HG02798 (cell line): ENCODE results near the gene SLC35F1.
"Not testable (repeated sequence)": the region's sequence is repeated elsewhere in the genome, so short reads cannot be mapped to it uniquely, and the experiment has no call there.

Experiments
- ATAC-seq: cut with Tn5 transposase; IDR thresholded peaks from one replicate; pipeline ENCODE4 v1.9.1; 2021; ENCODE audit warnings: mild to moderate bottlenecking; ENCODE audit not compliant: unreplicated experiment, poor library complexity

Gene SLC35F1

DNA sequence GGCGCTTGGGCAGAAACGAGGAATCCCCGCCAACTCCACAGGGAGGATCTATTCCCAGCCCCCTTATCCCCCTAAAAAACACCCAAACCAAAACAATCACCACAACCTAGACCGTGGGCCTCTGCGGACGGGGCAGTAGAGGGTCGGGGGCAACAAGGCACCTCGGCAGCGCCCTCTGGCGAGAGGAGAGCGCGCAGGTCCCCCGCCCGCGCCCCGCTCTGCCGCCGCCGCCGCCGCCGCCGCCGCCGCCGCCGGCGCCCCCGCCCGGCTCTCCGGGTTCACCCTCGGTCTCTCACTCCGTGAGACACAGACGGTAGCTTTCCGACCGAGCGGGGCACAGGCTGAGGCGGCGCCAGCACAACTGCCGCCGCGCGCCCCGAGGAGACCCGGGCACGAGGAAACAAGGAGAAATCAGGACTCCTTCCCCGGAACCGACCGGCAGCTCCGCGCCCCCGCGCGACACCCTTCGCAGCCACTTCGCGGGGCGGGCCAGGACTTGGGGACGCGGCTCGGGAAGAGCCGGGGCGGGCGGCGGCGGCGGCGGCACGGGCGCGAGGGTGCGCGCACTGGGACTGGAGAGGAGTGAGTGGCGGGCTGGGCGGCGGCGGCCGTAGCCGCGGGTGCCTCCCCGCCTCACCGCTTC lies at the start of gene SLC35F1:
TSS of gene SLC35F1 (plus strand) at position 307 of the 643 bp plus-strand sequence.
- peak; percentile 70 for ATAC-seq

DNA sequence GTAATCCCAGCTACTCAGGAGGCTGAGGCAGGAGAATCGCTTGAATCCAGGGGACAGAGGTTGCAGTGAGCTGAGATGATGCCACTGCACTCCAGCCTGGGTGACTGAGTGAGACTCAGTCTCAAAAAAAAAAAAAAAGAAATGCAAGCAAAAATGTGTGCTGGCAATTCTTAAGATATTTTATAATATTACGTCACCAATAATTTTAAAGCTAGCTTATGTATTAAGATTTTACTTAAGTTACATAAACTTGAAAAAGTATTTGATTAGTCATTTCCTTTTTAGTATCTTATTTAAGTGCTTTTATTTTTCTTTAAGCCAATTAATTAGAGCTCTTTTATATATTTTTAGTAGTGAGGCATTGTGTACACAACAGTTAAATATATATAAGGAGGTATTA lies 48.5 kb upstream of the SLC35F1 start:
- not testable (repeated sequence) for ATAC-seq

GRCh38 chr6:117861545-117861944 lies 45.5 kb upstream of the SLC35F1 start:
- ATAC-seq = no peak

DNA sequence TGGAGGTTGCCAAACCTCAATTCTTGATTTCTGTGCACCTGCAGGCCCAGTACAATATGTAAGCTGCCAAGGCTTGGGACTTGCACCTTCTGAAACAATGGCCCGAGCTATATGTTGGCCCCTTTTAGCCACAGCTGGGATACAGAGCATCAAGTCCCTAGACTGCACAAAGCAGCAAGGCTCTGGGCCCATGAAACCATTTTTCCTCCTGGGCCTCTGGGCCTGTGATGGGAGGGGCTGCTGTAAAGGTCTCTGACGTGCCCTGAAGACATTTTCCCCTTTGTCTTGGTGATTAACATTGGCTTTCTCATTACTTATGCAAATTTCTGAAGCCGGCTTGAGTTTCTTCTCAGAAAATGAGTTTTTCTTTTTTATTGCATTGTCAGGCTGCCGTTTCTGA lies 40.5 kb upstream of the SLC35F1 start:
- no peak for ATAC-seq

GRCh38 chr6:117870486-117871242 lies 36.4 kb upstream of the SLC35F1 start:
- peak; percentile 81 for ATAC-seq

GRCh38 chr6:117880824-117881223 lies 26.2 kb upstream of the SLC35F1 start:
- no peak for ATAC-seq

DNA sequence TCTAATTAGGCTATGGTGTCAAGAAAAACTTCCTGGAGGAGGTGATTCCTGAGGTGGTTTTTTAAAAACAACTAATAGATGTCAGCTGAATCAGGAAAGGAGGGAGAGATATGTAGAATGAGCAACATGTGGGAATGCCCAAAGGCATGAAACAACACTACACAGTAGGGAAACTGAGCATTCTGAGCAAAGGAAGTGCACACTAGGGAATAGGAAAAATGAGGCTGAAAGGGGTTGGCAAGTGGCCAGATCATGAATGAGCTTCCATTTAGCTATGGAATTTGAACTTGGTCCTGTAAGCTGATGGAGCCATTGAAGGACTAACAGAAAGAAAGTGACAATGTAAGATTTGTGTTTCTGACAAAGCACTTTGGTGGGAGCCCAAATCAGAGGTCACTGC lies 16.9 kb upstream of the SLC35F1 start:
- ATAC-seq = no peak

DNA sequence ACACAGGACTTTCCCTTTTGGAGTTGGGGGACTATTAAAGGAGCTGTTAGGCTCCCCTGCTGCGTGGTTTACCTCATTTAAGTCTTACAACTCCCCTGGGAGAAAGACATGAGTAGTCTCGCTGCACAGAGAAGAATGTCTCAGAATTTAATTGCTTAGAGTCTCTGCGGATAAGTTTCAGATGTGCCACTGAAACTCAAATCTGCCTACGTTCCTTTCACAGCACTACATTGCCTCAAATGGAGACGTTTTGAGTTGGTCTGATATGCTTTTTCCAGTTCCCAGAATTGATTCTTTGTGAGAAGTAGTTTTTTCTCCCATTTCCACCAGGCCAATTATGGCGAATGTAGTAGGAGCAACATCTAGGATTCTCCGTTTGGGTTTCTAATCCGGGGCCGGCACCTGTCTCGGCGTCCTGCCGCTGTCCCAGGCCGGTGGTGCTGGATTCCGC lies 532 bp upstream of the SLC35F1 start:
- peak; percentile 63 for ATAC-seq

DNA sequence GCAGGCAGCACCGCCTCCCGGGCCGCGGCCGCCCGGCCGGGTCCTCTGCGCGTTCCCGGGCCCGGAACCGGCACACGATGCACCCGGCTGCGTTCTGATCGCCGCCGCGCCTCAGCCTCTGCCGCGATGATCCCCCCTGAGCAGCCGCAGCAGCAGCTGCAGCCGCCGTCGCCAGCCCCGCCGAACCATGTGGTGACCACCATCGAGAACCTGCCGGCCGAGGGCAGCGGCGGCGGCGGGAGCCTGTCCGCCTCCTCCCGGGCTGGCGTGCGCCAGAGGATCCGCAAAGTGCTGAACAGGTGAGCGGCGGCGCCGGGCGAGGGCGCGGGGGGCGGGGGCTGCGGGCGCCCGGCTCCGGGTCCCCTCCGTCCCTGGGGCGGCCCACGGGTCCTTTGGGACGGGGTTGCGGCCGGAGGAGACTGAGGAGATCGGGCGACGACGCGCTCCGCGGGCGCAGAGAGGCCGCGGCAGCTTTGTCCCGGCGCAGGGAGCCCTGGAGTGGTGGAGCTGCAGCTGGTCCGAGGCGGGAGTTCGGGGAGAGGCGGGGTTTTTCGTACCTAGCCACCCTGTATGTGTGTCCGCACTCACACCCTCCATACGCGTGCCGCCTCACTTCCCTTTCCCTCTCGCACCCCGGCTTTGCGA lies 659 bp downstream of the SLC35F1 start:
- ATAC-seq = peak; percentile 9

DNA sequence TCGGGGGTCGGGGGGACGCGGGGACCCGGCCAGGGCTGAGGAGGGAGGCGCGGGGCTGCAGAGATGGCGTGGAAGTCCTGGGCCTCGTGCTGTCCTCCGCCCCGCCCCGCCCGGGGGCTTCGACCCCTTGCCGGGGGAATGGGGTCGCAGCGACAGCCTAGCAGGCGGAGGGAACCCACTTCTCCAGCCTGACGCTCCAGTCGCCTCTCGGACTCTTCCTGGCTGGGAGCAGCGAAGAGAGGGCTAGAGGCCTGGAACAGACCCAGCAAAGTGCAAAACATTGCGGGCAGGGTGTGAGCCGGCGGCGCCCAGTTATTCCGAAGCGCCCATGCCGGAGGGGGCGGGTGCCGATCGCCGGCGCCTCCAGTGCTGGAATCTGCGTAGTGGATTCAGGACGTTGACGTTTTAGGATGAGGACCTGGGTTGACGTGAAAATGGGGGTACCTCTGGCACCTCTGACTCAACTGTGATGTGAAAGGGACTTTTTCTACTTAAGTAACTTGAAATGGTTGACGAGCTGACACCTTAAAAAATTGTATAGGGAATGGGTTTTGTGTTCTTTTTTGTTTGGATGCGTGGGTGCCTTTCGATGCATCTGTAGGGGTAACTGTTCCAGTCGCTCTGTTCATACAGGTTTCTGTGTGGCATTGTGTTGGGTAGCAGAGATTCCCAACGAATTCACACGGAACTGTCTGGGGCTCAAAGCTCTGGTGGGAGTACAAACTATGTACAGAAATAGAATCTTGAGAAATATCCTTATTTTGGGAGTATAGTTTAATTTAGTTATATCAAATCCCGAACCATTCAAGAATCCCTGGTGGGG lies 1.4 kb downstream of the SLC35F1 start:
- no peak for ATAC-seq

DNA sequence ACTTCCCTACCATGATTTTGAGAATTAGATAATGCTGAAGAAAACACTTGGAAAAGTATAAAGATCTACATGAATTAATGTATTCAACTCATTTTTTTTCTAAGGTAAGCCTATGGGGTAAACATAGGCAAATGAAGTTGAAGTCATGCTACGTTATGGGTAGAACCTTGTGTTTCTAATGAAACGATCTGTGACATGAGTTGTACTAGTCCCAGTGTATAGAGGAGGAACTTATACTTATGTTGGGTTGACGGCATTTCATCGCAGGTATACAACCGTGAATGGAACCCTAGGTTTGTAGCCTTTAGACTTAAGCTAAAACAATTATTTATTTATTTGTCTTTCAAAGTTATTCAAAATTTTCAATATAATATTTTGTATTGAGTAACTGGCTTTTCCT lies 2.6 kb downstream of the SLC35F1 start:
- ATAC-seq = no peak

DNA sequence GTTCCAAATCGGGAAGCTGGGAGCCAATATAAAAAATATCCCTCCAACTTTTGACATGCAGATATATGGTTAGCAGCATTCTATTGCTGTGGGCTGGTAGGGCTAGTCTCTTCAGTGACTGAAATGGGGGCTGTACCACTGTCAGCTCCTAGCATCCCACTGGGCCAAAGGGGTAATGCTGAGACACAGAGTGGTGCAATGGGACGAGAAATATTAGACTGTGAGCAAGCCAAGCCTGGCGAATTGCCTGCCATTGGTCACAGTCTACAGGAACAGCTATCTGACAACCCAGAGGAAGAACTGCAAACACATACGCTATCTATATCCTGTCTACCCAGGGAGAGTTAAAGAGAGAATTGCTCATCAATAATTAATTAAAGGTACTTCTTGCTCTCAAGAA lies 3.5 kb downstream of the SLC35F1 start:
- no peak for ATAC-seq

GRCh38 chr6:117911150-117911549 lies 4.1 kb downstream of the SLC35F1 start:
- ATAC-seq = no peak

- ATAC-seq = no peak
Observed at GRCh38 chr6:117911660-117912059, 4.6 kb downstream of the SLC35F1 start.

GRCh38 chr6:117915846-117916245 lies 8.8 kb downstream of the SLC35F1 start:
- ATAC-seq = no peak

GRCh38 chr6:117916483-117916882 lies 9.4 kb downstream of the SLC35F1 start:
- no peak for ATAC-seq

DNA sequence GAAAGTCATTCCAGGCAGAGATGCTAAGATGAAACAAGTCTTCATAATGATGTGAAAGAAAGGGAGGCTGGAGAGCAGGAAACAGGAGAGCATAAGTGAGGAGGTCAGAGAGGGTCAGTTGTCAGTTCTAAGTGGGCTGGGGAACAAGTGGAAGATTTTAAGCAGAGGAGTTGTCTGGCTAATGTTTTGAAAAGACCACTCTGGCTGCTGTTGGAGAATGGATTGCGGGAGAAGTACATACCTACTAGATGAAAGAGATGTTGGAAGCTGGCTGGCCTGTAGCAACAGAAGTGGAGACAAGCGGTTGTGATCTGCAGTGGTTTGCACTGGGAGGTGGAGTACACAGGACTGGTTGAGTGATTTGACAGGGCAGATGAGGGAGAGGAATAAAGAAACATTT lies 10.1 kb downstream of the SLC35F1 start:
- ATAC-seq = no peak

GRCh38 chr6:117918454-117918853 lies 11.4 kb downstream of the SLC35F1 start:
- no peak for ATAC-seq

DNA sequence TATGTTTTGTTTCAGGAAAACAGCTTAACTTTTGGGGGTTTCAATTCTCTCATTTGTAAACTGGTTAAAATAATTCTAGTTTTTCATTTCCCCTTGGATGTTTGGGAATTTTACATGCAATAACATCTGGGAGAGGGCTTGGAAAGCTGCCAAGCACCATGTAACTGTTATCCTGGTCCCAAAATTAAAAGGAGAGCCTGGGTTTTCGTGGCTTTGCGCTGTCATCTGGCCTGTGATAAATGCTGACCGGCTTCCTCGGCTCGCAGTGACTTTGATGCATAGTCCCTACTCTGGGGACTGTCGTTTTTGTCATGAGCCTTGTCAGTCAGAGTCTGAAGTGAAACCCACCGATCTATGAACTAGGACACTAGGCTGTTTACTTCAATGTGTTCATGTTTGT lies 12.2 kb downstream of the SLC35F1 start:
- no peak for ATAC-seq
